HG02610 (cell line): Measurements from ENCODE around the gene FOXO3.
"Not testable (repeated sequence)": the region's sequence is repeated elsewhere in the genome, so short reads cannot be mapped to it uniquely, and the experiment has no call there.

Experiments
- ATAC-seq: cut with Tn5 transposase; IDR thresholded peaks from one replicate; pipeline ENCODE4 v1.9.1; 2021; ENCODE audit warnings: mild to moderate bottlenecking, moderate library complexity; ENCODE audit not compliant: unreplicated experiment

FOXO3 gene

DNA sequence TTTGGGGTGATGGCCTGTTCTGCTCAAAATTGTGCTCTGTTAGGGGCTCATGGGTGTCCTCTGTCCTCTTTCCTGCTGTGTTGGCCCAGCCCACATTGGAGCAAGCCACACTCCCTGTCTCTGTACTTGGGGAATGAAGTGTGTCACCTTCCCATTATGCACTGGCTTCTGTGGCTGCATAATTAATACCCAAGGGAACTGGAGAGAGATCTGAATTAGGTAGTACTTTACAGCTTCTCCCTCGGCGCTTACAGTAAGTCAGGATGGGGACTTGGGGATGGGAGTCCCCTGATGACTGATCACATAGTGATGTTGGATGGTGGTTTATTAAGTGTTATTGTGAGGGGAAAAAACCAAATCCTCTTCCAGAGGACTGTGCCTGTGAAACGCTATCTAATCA, 116.6 kb downstream of the FOXO3 start:
- no peak for ATAC-seq

DNA sequence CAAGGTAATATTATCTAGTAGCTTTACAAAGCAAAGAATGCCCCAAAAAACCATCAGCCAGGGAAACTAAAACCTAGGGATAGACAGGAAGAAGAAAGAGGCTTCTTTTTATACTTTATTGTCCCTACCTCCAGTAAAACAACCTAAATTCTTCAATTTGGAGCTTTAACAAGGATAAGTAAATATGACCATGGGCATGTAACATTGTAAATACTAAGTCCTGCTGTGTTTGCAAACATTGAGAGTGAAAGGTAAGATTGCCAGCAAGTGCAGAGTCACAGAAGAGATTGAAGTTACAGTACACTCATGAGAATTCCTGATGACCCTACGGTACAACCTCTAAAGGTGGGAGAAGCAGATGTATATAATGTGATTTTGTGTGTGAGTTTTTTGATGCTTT, 117.2 kb downstream of the FOXO3 start:
- ATAC-seq = no peak

DNA sequence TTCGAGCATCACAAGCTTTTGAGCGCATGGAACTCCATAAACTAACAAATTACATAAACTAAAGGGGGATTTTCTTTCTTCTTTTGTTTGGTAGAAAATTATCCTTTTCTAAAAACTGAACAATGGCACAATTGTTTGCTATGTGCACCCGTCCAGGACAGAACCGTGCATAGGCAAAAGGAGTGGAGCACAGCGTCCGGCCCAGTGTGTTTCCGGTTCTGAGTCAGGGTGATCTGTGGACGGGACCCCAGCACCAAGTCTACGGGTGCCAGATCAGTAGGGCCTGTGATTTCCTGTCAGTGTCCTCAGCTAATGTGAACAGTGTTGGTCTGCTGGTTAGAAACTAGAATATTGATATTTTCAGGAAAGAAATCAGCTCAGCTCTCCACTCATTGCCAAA, 119.6 kb downstream of the FOXO3 start:
- ATAC-seq = not testable (repeated sequence)

DNA sequence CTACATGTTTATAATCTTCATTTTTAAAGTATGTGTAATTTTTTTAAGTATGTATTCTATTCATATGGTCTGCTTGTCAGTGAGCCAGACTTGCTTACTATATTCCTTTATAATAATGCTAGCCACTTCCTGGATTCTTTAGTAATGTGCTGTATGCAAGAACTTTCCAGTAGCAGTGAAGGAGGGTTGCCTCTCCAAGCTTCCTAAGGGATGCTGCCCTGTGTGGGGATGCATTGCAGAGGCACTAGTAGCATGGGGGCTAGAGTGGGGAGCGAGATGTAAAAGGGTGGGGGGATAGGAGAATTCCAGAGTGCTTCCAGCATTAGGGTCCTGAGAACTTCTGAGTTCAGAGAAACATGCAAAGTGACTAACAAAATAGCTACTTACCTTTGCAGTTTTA, 121.0 kb downstream of the FOXO3 start:
- ATAC-seq = not testable (repeated sequence)

DNA sequence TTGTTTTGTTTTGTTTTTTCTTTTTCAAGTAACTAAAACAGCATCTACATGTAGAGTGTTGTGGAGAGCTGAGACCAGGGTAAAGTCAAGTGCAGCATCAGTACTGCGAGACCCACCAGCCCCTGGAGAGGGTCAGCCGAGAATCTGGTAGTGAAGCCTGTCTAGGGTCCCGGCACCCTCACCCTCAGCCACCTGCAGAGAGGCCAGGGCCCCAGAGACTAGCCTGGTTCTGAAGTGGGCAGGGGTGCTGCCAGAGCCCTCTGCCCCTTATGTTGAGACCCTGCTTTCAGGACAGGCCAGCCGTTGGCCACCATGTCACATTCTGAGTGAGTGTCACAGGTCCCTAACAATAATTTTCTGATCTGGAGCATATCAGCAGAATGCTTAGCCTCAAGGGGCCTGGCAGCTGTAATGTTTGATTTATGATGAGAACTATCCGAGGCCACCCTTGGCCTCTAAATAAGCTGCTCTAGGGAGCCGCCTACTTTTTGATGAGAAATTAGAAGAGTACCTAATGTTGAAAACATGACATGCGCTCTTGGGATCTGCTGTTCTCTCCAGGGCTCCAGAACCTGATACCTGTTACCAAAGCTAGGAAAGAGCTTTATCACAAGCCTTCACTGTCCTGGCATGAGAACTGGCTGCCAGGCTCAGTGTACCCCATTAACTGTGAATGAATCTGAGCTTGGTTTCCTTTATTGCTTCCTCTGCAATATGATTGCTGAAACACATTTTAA, 121.8 kb downstream of the FOXO3 start:
- not testable (repeated sequence) for ATAC-seq

DNA sequence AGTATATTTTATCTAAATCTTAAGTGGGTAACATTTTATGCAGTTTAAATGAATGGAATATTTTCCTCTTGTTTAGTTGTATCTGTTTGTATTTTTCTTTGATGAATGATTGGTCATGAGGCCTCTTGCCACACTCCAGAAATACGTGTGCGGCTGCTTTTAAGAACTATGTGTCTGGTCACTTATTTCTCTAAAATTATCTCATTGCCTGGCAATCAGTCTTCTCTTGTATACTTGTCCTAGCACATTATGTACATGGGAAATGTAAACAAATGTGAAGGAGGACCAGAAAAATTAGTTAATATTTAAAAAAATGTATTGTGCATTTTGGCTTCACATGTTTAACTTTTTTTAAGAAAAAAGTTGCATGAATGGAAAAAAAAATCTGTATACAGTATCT, 123.3 kb downstream of the FOXO3 start:
- not testable (repeated sequence) for ATAC-seq

DNA sequence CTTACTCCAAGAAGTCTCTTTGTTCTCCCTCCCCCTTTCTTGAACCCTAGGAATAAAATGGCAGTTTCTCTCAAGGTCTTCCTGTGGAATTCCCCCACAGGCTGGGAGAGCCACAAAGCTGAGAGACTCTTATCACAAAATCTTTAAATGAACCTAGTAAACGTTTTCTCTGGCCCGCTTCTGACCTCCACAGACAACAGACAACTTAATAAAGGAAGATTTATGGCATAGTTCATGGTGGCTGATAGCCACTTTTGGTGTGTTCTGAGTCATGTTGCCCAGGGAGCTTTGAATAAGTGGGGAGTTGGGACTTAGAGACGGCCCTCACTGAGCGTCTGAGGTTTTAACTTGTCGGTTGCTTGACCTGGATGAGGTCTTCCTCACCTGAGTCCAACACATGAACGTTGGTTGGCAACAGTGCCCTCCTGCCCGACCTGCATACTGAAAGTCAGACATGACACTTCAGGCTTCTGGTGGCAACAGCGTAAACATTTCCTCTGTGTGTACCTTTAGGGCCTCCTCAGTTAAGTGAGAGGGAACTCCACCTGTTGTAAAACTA, 124.1 kb downstream of the FOXO3 start:
- no peak for ATAC-seq

DNA sequence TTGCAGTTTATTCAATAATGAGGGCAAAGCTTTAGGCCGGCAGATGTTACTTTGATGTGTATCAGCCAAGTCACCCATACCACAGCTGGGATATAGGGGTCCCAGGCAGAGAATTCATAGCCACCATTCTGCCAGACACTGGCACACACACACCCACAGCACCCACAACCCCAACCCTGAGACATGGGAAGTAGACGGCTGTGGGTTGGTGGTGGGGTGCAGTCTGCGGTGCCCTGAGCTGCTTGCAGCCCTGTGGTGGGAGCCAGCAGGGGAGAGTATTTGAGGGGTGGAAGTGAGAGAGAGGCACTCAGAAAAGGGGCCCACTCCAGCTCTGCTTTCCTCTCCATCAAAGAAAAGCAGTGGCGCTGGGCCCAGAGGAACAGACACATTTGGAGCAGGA, 125.3 kb downstream of the FOXO3 start:
- ATAC-seq = no peak

DNA sequence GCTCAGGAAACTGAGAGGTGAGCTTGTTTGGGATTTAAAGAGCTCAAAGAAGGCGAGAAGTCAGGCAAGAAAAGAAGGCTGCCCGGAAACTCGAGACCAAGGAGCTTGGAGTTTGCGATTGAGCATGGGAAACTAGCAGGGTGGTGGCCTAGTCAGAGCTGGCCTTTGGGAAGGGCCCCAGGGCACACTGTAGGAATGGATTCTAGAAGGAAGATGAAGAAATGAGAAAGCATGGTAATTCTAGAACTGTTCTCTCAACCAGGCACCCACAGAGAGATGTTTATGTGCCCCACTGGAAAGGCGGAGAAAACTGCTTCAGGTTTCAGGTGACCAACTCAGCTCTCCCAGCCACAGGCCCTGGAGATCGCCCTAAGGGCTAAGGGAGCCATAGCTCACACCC, 126.2 kb downstream of the FOXO3 start:
- ATAC-seq = no peak

DNA sequence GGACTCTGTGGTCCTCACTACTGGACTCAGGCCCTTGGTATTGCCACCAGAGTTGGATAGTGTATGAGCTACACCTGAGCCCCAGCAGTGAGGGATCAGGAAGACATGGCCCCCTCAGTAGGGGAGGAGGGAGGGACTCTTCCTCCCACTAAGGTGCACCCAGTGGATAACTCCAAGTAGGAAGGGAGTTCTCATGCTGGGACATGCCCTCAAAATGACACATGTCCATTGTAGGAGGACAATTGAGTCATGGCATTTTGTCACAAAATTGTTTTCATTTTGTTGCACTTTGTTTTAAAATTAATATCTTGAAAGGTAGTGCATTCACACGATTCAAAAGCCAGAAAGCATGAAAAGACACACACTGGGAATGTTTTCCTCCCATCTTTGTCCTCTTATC, 127.2 kb downstream of the FOXO3 start:
- ATAC-seq = no peak

DNA sequence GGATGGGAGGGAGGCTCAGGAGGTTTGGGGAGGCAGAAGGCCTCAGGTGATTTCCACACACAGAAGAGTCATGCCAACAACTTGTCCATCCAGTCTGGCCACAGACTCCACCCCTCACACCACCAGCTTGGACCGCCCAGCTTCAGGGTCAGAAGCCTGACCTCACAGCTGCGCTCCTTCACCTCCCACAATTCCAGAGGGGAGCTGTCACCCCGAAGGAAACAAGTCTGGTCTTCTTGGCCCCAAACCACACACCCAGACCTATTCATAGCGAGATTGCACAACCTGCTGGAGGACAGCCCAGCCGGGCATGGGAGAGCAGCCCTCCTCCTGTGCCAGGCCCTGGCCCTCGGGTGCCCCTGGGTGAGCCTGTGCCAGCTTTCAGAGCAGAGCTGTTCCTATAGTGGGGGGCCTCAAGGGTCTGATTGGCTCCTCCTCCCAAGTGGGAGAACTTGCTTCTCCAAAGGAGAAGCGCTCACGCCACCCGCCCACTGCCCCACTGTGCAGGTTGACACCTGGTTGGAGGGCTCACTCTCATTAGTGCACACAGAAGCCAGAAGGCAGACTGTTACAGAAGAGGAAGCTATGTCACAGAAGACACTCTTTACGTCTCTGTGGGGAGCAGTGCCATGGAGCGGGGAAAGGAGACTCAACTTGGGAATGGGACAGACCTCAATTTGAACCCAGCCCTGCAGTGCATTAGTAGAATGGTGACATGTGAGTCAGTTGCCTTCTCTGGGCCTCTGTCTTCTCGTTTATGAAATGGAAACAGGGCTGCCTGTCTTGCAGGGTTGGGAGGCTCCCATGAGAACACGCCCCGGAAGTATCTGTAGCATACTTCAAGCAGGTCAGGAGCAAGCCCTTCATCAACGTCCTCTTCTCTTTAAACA, 128.8 kb downstream of the FOXO3 start:
- no peak for ATAC-seq

DNA sequence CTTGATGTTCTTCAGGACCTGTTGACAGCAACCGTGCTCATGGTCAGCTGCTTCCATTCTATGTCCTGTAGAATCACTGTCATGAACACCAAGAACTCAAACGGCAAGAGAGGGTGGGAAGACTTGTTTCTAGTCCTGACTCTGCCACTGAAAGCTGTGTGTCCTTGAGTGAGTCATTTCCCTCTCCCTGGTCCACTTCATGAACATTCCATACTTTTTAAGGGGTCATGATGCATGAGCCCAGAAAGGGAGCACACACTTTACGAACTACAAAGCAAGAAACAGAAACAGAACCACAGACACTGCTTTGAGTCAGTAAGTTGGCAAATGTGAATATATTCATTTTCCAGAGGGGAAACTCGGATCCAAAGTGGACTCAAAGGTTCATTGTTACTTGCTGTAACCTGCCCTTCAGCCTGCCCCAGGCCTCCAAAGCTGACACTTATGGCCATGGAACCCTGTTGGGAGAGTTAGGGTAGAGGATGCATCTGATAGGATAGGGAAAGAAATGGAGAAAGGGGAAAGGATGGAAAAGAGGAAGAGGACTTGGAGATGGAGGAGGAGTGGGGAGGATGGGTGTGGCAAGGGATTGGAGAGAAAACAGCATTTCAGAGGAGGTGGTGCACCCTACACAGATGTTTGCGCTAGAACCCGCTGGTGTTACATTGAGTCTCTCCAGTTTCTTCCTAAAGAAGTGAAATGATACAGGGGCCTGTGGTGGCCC, 129.8 kb downstream of the FOXO3 start:
- no peak for ATAC-seq

DNA sequence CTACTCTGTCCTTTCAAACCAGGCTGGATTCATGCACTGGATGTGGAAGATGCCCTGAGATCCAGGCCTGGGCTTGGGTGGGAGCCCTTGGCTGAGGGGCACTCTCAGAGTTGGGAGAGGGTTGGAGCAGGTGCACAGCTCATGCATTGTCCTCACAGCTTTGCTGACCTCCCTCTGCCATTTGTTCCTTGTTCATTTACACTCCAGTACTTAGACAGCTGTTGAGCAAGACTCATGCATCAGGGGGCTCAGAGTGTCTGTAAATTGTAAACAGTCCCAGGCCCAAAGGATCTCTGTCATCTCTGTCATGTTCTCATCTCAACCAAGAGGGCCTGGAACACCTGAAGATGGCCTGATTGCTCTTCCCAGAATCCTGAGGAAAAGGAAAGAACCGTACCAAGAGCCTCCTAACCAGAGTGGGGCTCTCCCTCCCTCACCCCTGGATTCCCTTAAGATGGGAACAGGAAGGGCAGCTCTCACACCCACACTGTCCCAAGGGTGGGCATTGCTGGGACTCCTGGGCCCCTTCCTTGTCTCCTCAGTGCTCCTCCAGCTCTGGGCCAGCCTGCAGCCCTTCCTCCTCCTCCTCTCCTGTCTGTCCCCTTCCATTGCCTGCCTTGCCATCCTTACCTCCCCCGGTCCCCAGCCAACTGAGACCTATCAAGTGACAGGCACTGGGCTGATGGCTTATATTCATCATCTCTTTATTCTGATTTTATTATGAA, 132.9 kb downstream of the FOXO3 start:
- no peak for ATAC-seq

DNA sequence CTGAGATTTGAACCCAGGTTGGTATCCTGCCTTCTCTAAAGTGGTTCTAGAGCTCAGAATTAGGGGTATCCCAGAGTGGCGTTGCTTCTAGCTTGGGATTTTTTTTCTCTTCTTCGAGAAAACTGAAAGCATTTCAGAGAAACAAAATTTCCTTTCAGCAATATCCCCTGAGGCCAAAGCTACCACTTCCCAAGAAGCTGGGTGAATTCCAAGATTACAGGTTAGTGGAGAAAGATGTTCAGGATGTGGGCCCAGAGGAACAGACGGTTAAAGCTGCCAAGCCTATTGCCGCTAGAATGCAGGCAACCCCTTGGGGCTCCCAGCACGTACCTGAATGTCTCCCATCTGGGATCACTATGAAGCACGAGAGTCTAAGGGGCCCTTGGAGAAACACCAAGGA, 134.1 kb downstream of the FOXO3 start:
- no peak for ATAC-seq

DNA sequence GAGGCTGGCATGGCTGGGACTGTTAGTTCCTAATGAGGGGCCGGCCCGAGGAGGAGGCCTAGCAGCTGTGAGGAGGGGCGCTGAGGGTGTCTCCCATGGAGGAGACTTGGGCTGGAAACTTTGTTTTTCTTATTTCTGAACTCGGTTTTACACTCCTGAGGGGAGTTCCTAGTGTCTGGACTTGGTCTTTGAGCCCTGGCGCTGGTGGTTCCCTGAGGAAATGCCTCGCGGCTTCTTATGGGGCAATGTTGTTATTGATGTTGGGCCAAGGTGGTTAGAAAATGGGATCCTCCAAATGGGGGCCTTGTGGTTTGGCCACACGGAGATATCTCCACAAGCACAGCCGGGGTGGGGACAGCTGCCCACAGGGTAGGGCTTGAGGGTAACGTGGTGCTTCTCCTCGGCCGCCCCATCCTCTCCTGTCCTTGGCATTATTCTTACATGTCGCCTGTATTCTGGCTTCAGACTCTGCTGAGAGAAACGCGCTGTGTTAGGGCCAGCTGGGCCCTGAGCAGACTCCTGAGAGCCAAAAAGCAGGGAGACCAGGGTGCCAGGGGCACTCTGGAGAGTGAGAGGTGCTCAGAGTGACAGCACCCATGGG, 136.9 kb downstream of the FOXO3 start:
- ATAC-seq = no peak

DNA sequence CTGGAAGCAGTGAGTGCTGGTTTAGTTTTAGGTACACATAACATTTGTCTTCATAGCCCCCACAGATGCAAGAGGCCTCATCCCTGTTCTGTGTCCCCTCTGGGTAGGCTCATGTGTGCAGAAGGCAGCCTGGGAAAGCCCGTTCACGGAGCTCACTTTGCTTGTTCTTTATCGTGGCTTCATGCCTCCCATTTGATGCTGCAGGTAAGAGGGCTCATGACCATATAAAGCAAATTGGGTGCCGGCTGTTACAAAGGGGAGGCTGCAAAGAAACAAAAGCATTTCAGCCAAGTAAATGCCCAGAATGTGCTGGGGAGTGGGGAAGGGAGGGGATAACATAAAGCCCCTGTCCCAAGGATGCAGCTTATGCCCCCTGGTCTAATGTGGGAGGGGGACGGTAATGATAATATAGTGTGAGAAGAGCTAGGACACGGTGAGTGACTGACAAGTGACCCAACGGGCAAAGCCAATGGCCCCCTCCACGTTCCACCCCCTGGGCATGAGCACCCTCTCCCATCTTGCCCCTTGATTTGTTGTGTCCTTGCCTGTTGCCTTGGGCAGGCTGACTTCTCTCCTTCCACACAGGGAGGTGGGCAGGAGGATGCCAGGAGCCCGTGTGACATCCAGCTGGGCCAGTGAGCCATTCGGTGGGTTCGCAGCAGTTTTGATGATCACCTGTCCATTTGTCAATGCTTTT, 138.0 kb downstream of the FOXO3 start:
- no peak for ATAC-seq

DNA sequence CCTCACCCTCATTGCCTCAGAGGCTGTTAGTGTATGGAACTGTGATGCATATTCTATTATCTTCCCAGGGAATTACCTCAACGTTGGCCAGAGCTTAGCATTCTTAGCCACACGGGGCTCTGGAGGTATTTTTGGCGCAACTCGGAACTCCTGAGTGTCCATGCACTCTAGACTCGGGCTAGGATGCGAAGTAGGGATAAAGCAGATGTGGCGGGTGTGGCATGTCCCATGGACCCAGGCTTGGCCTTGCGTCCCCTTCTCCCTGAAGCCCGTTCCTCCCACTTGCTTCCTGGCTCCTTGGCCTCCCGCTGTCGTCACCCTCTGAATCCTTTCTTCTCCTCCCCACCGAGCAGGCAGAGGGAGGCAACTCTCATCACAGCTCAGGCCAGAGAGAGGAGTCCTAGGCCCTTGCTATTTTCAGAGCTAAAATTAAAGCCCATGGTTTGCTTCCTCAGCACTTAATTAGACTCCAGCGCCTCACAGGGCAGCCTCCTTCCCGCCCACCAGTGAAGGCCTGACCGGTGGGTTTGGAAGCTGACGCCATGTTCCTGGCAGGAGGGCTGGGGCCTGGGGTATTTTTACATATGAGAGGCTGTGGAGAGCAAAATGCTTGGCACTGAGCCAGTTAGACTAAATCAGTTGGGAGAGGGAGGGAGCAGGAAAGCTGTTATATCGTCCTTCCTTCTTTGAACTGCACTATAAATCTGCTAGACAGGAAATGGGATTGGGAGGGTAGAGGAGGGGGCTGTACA, 138.7 kb downstream of the FOXO3 start:
- ATAC-seq = no peak

DNA sequence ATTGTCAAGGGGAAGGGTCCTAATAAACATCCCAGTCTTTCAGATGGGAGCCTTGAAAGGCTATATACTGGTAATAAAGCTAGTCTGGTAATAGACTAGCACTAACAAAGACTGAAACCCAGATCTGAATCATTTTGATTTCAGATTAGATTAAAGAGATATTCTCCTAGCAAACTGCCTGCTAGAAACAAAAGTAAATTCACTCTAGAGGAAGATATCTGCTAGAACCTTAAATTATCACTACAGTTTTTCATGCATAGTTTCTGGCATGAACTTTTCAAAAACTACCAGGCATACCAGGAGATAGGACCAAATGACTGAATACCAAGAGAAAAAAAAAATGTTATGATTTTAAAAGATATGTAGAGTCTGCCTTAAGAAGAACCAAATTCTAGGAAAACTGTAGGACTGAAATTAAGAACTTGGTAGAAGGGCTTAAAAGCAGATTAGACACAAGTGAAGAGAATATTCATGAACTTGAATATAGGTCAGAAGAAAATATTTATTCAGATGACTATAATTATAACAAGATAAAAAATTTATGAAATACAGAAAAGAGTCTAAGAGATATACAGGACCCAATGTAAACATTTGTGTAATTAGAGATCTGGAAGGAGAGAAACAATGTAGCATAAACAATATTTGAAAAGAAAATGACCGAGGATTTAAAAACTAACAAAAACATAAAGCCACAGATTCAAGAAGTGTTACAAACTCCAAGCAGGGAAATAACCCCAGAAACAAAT, 141.6 kb downstream of the FOXO3 start:
- no peak for ATAC-seq
